Endothelial cell of umbilical vein (primary cell): ENCODE results near the gene TTC34. TPM values are rescaled to one million over a fixed set of nuclear protein-coding genes. Genes with fewer than 3 reads are reported as not detected.

Experiments
- BruUV-seq: library from RNA; stranded (reverse); fragments of 400-500 nt; replicated peaks from 2 replicates; lab custom pipeline; 2021; lab: Mats Ljungman, UMichigan
- CTCF ChIA-PET: fragments of 300-600, 350-600 bp; sonication (Branson Sonifier 250); formaldehyde crosslinking; loops from one replicate; lab custom pipeline; 2021; ENCODE audit warnings: antibody characterized with exemption, inconsistent platforms; lab: Charles Lee
- POLR2A ChIA-PET: fragments of 300-600, 350-600 bp; sonication (Branson Sonifier 250); formaldehyde crosslinking; loops from one replicate; lab custom pipeline; 2021; ENCODE audit warnings: antibody characterized with exemption, inconsistent platforms; lab: Charles Lee
- DNase-seq: peaks from one replicate; pipeline ENCODE4 v3.0.0-alpha.2; 2011; ENCODE audit warnings: low read depth, low spot score
- FAIRE-seq: peaks from 2 replicates; lab custom pipeline; 2011; peaks lifted over from hg19 to GRCh38; lab: Jason Lieb, UNC
- H2AFZ ChIP-seq: 2 replicates; pipeline ENCODE4 v1.6.0; 2012; ENCODE audit warnings: low read depth, low read length, control low read depth, inconsistent platforms
- H3K27ac ChIP-seq: 2 replicates; pipeline ENCODE4 v1.5.1; 2011; ENCODE audit warnings: low read depth, mild to moderate bottlenecking, control low read depth, low read length, moderate library complexity; ENCODE audit not compliant: insufficient read depth
- H3K27me3 ChIP-seq, 2 experiments: 2 replicates each; pipeline versions ENCODE4 v1.6.0 to v1.6.1; 2011; ENCODE audit warnings: low read length in 2 of 2, mixed read lengths in 1 of 2; ENCODE audit not compliant: control insufficient read depth in 2 of 2, insufficient read depth in 2 of 2
- H3K36me3 ChIP-seq, 2 experiments: 2 replicates in 1 of 2; 3 replicates in 1 of 2; pipeline ENCODE4 v1.5.1; 2011; ENCODE audit warnings: low read length in 2 of 2, mild to moderate bottlenecking in 1 of 2, moderate library complexity in 1 of 2; ENCODE audit not compliant: control insufficient read depth in 2 of 2, insufficient read depth in 2 of 2; ENCODE audit errors: extremely low read depth in 1 of 2
- H3K4me1 ChIP-seq: 3 replicates; pipeline ENCODE4 v1.5.1; 2011; ENCODE audit warnings: mild to moderate bottlenecking, low read length; ENCODE audit not compliant: control insufficient read depth, insufficient read depth; ENCODE audit errors: extremely low read depth
- H3K4me2 ChIP-seq: 2 replicates; pipeline ENCODE4 v1.6.1; 2011; ENCODE audit warnings: low read length, control low read depth, mixed read lengths; ENCODE audit not compliant: insufficient read depth
- H3K4me3 ChIP-seq, 3 experiments: fragments of 200-600 bp in 1 of 3; sonication (generic), shearing (Covaris generic) in 1 of 3; replicated peaks in 1 of 3; 2 replicates each; pipeline ENCODE4 v1.5.1; 2011 to 2016; ENCODE audit warnings: control low read depth in 3 of 3, low read length in 3 of 3, mild to moderate bottlenecking in 2 of 3, inconsistent platforms in 1 of 3, low read depth in 1 of 3, moderate library complexity in 1 of 3; ENCODE audit not compliant: insufficient read depth in 1 of 3
- H3K79me2 ChIP-seq: 2 replicates; pipeline ENCODE4 v1.6.0; 2012; ENCODE audit warnings: low read length, inconsistent platforms; ENCODE audit not compliant: control insufficient read depth, insufficient read depth
- H3K9ac ChIP-seq: replicated peaks from 2 replicates; pipeline ENCODE3; 2011; ENCODE audit warnings: low read length, control low read depth; ENCODE audit not compliant: insufficient read depth; ENCODE audit errors: extremely low read depth
- H3K9me1 ChIP-seq: replicated peaks from 3 replicates; pipeline ENCODE4 v1.6.0; 2011; ENCODE audit warnings: mild to moderate bottlenecking, low read length; ENCODE audit not compliant: control insufficient read depth, insufficient read depth; ENCODE audit errors: extremely low read depth
- H3K9me3 ChIP-seq: replicated peaks from 2 replicates; pipeline ENCODE4 v1.5.1; 2012; ENCODE audit warnings: low read length, inconsistent platforms; ENCODE audit not compliant: control insufficient read depth, insufficient read depth
- H4K20me1 ChIP-seq: replicated peaks from 2 replicates; pipeline ENCODE3; 2011; ENCODE audit warnings: mild to moderate bottlenecking, low read length; ENCODE audit not compliant: control insufficient read depth, insufficient read depth; ENCODE audit errors: extremely low read depth
- EZH2 ChIP-seq: IDR thresholded peaks from 2 replicates; pipeline ENCODE4 v1.6.1; 2012; ENCODE audit warnings: borderline replicate concordance, low read depth, mild to moderate bottlenecking, moderate library complexity, low read length, inconsistent platforms; ENCODE audit not compliant: severe bottlenecking
- FOS ChIP-seq: IDR thresholded peaks from 2 replicates; pipeline ENCODE4 v1.6.1; 2011; ENCODE audit warnings: mild to moderate bottlenecking, low read length, moderate library complexity, borderline replicate concordance; ENCODE audit not compliant: insufficient read depth
- GATA2 ChIP-seq: IDR thresholded peaks from 2 replicates; pipeline ENCODE4 v1.7.0; 2011; ENCODE audit warnings: low read depth, mild to moderate bottlenecking, moderate library complexity, mixed read lengths, low read length; ENCODE audit not compliant: insufficient read length, insufficient read depth
- JUN ChIP-seq: IDR thresholded peaks from 2 replicates; pipeline ENCODE4 v1.6.1; 2011; ENCODE audit warnings: borderline replicate concordance, low read depth; ENCODE audit not compliant: insufficient read length, insufficient read depth
- MYC ChIP-seq: IDR thresholded peaks from one replicate; pipeline ENCODE4 v1.6.1; 2011; ENCODE audit warnings: mild to moderate bottlenecking, low read depth, low read length
- POLR2A ChIP-seq: IDR thresholded peaks from 2 replicates; pipeline ENCODE4 v1.6.1; 2012; ENCODE audit warnings: low read depth, mild to moderate bottlenecking, control low read depth, low read length
- POLR2AphosphoS5 ChIP-seq: IDR thresholded peaks from 2 replicates; pipeline ENCODE4 v1.6.1; 2012; ENCODE audit warnings: low read depth, mild to moderate bottlenecking, control low read depth, low read length, moderate library complexity; ENCODE audit not compliant: insufficient read depth
- dilution Hi-C: fragments of 300-500 bp; cut with MboI; formaldehyde crosslinking; loops from one replicate; pipeline ENCODE4 v1.15.0; 2019; ENCODE audit warnings: low sequenced_read_pairs; ENCODE audit not compliant: extremely low pct_ligation_motif_present
- intact Hi-C: fragments of 100-400 bp; cut with micrococcal nuclease; formaldehyde crosslinking; loops from one replicate; pipeline ENCODE4 v1.10.0; 2022
- polyA plus RNA-seq, 4 experiments: library from polyadenylated mRNA; depleted of rRNA in 3 of 4; stranded (reverse) in 3 of 4; unstranded in 1 of 4; fragments of >200 nt; gene quantifications; 2 replicates each; pipeline versions ENCODE4 v1.2.1 to v1.2.3, GENCODE V29; 2011 to 2012; ENCODE audit warnings: missing spikeins in 1 of 4
- total RNA-seq: library from RNA; stranded (reverse); gene quantifications from 2 replicates; pipeline ENCODE4 v1.2.3, GENCODE V29; 2021
- TF ChIP-seq, protein P1 (sequence below), 2 donors: IDR thresholded peaks; 1 replicate in 1 of 2; 2 replicates in 1 of 2; pipeline ENCODE4 v1.5.1; 2011; ENCODE audit warnings: low read length in 2 of 2, mild to moderate bottlenecking in 2 of 2, moderate library complexity in 2 of 2, control low read depth in 1 of 2, inconsistent platforms in 1 of 2, low read depth in 1 of 2; ENCODE audit not compliant: insufficient read depth in 1 of 2; ENCODE audit errors: extremely low read depth in 1 of 2
- TF ChIP-seq, protein P2 (sequence below): IDR thresholded peaks from 2 replicates; pipeline ENCODE4 v1.6.1; 2011; ENCODE audit not compliant: insufficient read depth, insufficient read length

Gene TTC34
- total and polyA plus RNA-seq, 2 donors (not counting 3 experiments of a cell fraction or from before 2014, with no cell fraction given) = 0.08 to 0.77 TPM

DNA sequence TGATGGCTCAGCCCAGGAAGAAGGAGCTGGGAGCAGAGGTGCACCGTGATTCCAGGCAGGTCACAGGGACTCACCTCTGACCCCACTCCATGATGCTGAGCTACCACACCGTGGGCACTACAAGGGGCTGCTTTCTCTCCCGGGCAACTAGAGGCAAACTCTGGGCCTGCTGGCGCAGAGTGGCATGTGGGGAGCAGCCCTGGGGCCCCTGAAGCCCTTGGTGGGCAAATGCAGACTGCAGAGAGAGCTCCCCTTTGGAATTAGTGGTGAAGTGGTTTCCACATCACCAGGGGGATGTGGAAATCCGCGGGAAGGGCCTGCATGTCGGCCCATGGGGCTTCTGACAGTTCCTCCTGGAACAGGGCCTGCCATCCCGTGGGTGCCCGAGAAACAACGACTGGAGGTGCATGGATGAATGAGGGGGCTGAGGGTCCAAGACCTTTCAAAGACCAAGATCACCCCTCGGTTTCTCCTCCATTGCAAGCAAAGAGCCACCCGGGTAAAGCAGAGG, 156.8 kb downstream of the TTC34 start:
- CTCF ChIA-PET = interaction anchor here (0.7 kb wide), 1 partner anchor 28 kb away, joined by 3 read pairs; no protein-coding TSS in a partner anchor
- POLR2A ChIA-PET = no interaction called here

More for the DNA sequence above, 156.8 kb downstream of the TTC34 start:
- Histone ChIP-seq H3K36me3 (no peaks in the 10 kb centered on the region), H3K9ac (no peak overlapping the region), H3K27me3 (no peaks in the 10 kb centered on the region), H3K4me2 (no peak overlapping the region), H3K4me3 (no peak overlapping the region), H3K79me2 (no peaks in the 10 kb centered on the region), H2AFZ (no peak overlapping the region), H3K27ac (no peak overlapping the region), H3K9me3 (no peaks in the 10 kb centered on the region), H3K9me1 (no peaks in the 10 kb centered on the region), H4K20me1 (no peaks in the 10 kb centered on the region), H3K4me1 (peaks cover 8% of the 10 kb centered on the region)
- TF ChIP-seq GATA2 = no peak
- TF ChIP-seq POLR2A = no peak
- TF ChIP-seq, protein P1, sequence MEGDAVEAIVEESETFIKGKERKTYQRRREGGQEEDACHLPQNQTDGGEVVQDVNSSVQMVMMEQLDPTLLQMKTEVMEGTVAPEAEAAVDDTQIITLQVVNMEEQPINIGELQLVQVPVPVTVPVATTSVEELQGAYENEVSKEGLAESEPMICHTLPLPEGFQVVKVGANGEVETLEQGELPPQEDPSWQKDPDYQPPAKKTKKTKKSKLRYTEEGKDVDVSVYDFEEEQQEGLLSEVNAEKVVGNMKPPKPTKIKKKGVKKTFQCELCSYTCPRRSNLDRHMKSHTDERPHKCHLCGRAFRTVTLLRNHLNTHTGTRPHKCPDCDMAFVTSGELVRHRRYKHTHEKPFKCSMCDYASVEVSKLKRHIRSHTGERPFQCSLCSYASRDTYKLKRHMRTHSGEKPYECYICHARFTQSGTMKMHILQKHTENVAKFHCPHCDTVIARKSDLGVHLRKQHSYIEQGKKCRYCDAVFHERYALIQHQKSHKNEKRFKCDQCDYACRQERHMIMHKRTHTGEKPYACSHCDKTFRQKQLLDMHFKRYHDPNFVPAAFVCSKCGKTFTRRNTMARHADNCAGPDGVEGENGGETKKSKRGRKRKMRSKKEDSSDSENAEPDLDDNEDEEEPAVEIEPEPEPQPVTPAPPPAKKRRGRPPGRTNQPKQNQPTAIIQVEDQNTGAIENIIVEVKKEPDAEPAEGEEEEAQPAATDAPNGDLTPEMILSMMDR (IDR thresholded peaks at IDR 0.05; ENCODE audit: extremely low read depth in 1 of 2, insufficient read depth in 1 of 2, low read depth in 1 of 2, low read length in 2 of 2) = no peak
- TF ChIP-seq MYC = no peak
- no peak for TF ChIP-seq POLR2AphosphoS5
- TF ChIP-seq JUN = no peak
- TF ChIP-seq FOS = no peak
- no peak for TF ChIP-seq EZH2
- TF ChIP-seq, protein P2, sequence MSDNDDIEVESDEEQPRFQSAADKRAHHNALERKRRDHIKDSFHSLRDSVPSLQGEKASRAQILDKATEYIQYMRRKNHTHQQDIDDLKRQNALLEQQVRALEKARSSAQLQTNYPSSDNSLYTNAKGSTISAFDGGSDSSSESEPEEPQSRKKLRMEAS = no peak
- intact Hi-C loops = loop anchor here (10.0 kb wide), 1 partner anchor 770 kb away; no protein-coding TSS in a partner anchor
- DNase-seq (no peak), FAIRE-seq (no peak)
- dilution Hi-C loops = no loop called here
- no TSS peak for BruUV-seq
